UCSD-AML1 (cell line): Measurements from ENCODE around the gene TEKT5.
"Not testable (repeated sequence)": the region's sequence is repeated elsewhere in the genome, so short reads cannot be mapped to it uniquely, and the experiment has no call there.

ENCODE experiments used
- DNase-seq: peaks from one replicate; lab custom pipeline; 2025; ENCODE audit not compliant: unreplicated experiment; lab: John Stamatoyannopoulos, UW

The TEKT5 gene

GRCh38 chr16:10660950-10661635 lies 33.6 kb downstream of the TEKT5 start:
- no peak for DNase-seq

- no peak for DNase-seq
Observed at GRCh38 chr16:10658943-10659342, 35.8 kb downstream of the TEKT5 start.

GRCh38 chr16:10657925-10658324 lies 36.8 kb downstream of the TEKT5 start:
- no peak for DNase-seq

- no peak for DNase-seq
Observed at GRCh38 chr16:10656618-10657017, 38.1 kb downstream of the TEKT5 start.

- no peak for DNase-seq
Observed at GRCh38 chr16:10655415-10655977, 39.2 kb downstream of the TEKT5 start.

- DNase-seq, result no peak
Observed at GRCh38 chr16:10654592-10655414, 39.9 kb downstream of the TEKT5 start.

GRCh38 chr16:10652730-10653590 lies 41.8 kb downstream of the TEKT5 start:
- DNase-seq, result no peak

- not testable (repeated sequence) for DNase-seq
Observed at GRCh38 chr16:10649098-10649497, 45.6 kb downstream of the TEKT5 start.

- DNase-seq, result no peak
Observed at GRCh38 chr16:10647721-10648296, 46.9 kb downstream of the TEKT5 start.

GRCh38 chr16:10647264-10647720 lies 47.4 kb downstream of the TEKT5 start:
- no peak for DNase-seq

GRCh38 chr16:10646581-10647263 lies 48.0 kb downstream of the TEKT5 start:
- DNase-seq, result no peak

GRCh38 chr16:10646228-10646580 lies 48.5 kb downstream of the TEKT5 start:
- DNase-seq, result no peak

- DNase-seq, result no peak
Observed at GRCh38 chr16:10644092-10644491, 50.6 kb downstream of the TEKT5 start.

GRCh38 chr16:10642964-10643363 lies 51.8 kb downstream of the TEKT5 start:
- DNase-seq, result no peak

GRCh38 chr16:10641953-10642949 lies 52.5 kb downstream of the TEKT5 start:
- no peak for DNase-seq

- DNase-seq, result no peak
Observed at GRCh38 chr16:10641555-10641952, 53.2 kb downstream of the TEKT5 start.

- no peak for DNase-seq
Observed at GRCh38 chr16:10640934-10641333, 53.8 kb downstream of the TEKT5 start.

GRCh38 chr16:10638101-10638500 lies 56.6 kb downstream of the TEKT5 start:
- DNase-seq, result no peak
